NCI-H2227 treated with DMSO at 0.1 percent for 48 hours (cell line): Measurements from ENCODE around the gene CDC42BPB.
"Not testable (repeated sequence)": the region's sequence is repeated elsewhere in the genome, so short reads cannot be mapped to it uniquely, and the experiment has no call there.

Source experiments
- DNase-seq: peaks from one replicate; lab custom pipeline; 2025; lab: John Stamatoyannopoulos, UW

The CDC42BPB gene

GRCh38 chr14:102900631-102901571 is 156.4 kb downstream of the CDC42BPB start:
- no peak for DNase-seq

- no peak for DNase-seq
Measured at GRCh38 chr14:102899516-102899900, 157.8 kb downstream of the CDC42BPB start.

GRCh38 chr14:102898776-102899515 is 158.4 kb downstream of the CDC42BPB start:
- DNase-seq = no peak

GRCh38 chr14:102898298-102898697 is 159.1 kb downstream of the CDC42BPB start:
- no peak for DNase-seq

GRCh38 chr14:102897299-102898027 is 159.9 kb downstream of the CDC42BPB start:
- DNase-seq = no peak

- DNase-seq = not testable (repeated sequence)
Measured at GRCh38 chr14:102896735-102897134, 160.6 kb downstream of the CDC42BPB start.

- DNase-seq = no peak
Measured at GRCh38 chr14:102893452-102893851, 163.9 kb downstream of the CDC42BPB start.

- no peak for DNase-seq
Measured at GRCh38 chr14:102892651-102893050, 164.7 kb downstream of the CDC42BPB start.

- no peak for DNase-seq
Measured at GRCh38 chr14:102891556-102891955, 165.8 kb downstream of the CDC42BPB start.

- DNase-seq = no peak
Measured at GRCh38 chr14:102891111-102891510, 166.2 kb downstream of the CDC42BPB start.

- DNase-seq = no peak
Measured at GRCh38 chr14:102889615-102890014, 167.7 kb downstream of the CDC42BPB start.

- no peak for DNase-seq
Measured at GRCh38 chr14:102888748-102889147, 168.6 kb downstream of the CDC42BPB start.

GRCh38 chr14:102885737-102886447 is 171.5 kb downstream of the CDC42BPB start:
- no peak for DNase-seq

- DNase-seq = no peak
Measured at GRCh38 chr14:102883554-102883953, 173.8 kb downstream of the CDC42BPB start.

GRCh38 chr14:102883089-102883541 is 174.2 kb downstream of the CDC42BPB start:
- DNase-seq = no peak
